ENCODE data around the gene VDR. TPM values are rescaled to one million over a fixed set of nuclear protein-coding genes. Genes with fewer than 3 reads are reported as not detected.

Gene VDR
- total and polyA plus RNA-seq, 2 donors (not counting 1 experiment from before 2014, with no cell fraction given) = 16.2 to 24.4 TPM

- H3K27ac ChIP-seq (ENCODE audit: insufficient read depth, low read length) = no peak overlapping the region
- no peaks in the 10 kb centered on the region for H3K27me3 ChIP-seq (ENCODE audit: control insufficient read depth, insufficient read depth, low read length)
- H4K20me1 ChIP-seq (ENCODE audit: control insufficient read depth, extremely low read depth, insufficient read depth, low read length) = no peaks in the 10 kb centered on the region
- H3K9me3 ChIP-seq (ENCODE audit: control insufficient read depth, insufficient read depth, low read depth, low read length) = no peaks in the 10 kb centered on the region
- TF ChIP-seq CTCF (conservative IDR thresholded peaks at IDR 0.05 in 1 of 2, IDR thresholded peaks at IDR 0.05 in 1 of 2; ENCODE audit: low read depth in 1 of 2, low read length in 2 of 2) (no peak), EZH2 (IDR thresholded peaks at IDR 0.05; ENCODE audit: low read length, missing control alignments) (no peak)
- peaks cover 26% of the 10 kb centered on the region for H3K79me2 ChIP-seq (ENCODE audit: control insufficient read depth, insufficient read depth, low read length)
- peaks cover 3% of the 10 kb centered on the region for H3K36me3 ChIP-seq (ENCODE audit: control insufficient read depth, insufficient read depth, low read length)
- H3K4me3 ChIP-seq (replicated peaks in 1 of 4; ENCODE audit: control extremely low read depth in 1 of 4, insufficient read depth in 1 of 4, low read depth in 3 of 4, low read length in 4 of 4) = no peak overlapping the region
- H3K4me2 ChIP-seq (ENCODE audit: extremely low read depth, insufficient read depth, low read length) = no peak overlapping the region
- H2AFZ ChIP-seq (ENCODE audit: low read length) = no peak overlapping the region
- no peak for DNase-seq (ENCODE audit: low read depth in 2 of 2)
- H3K4me1 ChIP-seq (ENCODE audit: control insufficient read depth, extremely low read depth, insufficient read depth, low read length) = peaks cover 26% of the 10 kb centered on the region
- H3K9ac ChIP-seq (ENCODE audit: insufficient read depth, low read length) = no peak overlapping the region
These were observed 82.4 kb downstream of the VDR start for GRCh38 chr12:47822401-47822800.

- peaks cover 37% of the 10 kb centered on the region for H3K79me2 ChIP-seq (ENCODE audit: control insufficient read depth, insufficient read depth, low read length)
- no peaks in the 10 kb centered on the region for H4K20me1 ChIP-seq (ENCODE audit: control insufficient read depth, extremely low read depth, insufficient read depth, low read length)
- peak overlapping the region; percentile 88 for H3K27ac ChIP-seq (ENCODE audit: insufficient read depth, low read length)
- H3K36me3 ChIP-seq (ENCODE audit: control insufficient read depth, insufficient read depth, low read length) = peaks cover 3% of the 10 kb centered on the region
- no peaks in the 10 kb centered on the region for H3K9me3 ChIP-seq (ENCODE audit: control insufficient read depth, insufficient read depth, low read depth, low read length)
- peak overlapping the region; percentile 29 for H2AFZ ChIP-seq (ENCODE audit: low read length)
- H3K9ac ChIP-seq (ENCODE audit: insufficient read depth, low read length) = no peak overlapping the region
- TF ChIP-seq EZH2 (IDR thresholded peaks at IDR 0.05; ENCODE audit: low read length, missing control alignments) (no peak), CTCF (conservative IDR thresholded peaks at IDR 0.05 in 1 of 2, IDR thresholded peaks at IDR 0.05 in 1 of 2; ENCODE audit: low read depth in 1 of 2, low read length in 2 of 2) (no peak)
- H3K4me2 ChIP-seq (ENCODE audit: extremely low read depth, insufficient read depth, low read length) = peak overlapping the region; percentile 18
- H3K4me1 ChIP-seq (ENCODE audit: control insufficient read depth, extremely low read depth, insufficient read depth, low read length) = peaks cover 30% of the 10 kb centered on the region
- no peaks in the 10 kb centered on the region for H3K27me3 ChIP-seq (ENCODE audit: control insufficient read depth, insufficient read depth, low read length)
- DNase-seq (ENCODE audit: low read depth in 2 of 2) = peak in 1 of 2 donors; percentile 48
- peak overlapping the region in 2 of 4 experiments; percentile 6 to 91 for H3K4me3 ChIP-seq (replicated peaks in 1 of 4; ENCODE audit: control extremely low read depth in 1 of 4, insufficient read depth in 1 of 4, low read depth in 3 of 4, low read length in 4 of 4)
These were observed 83.5 kb downstream of the VDR start for GRCh38 chr12:47821346-47821706.

GRCh38 chr12:47820631-47821345 is 84.0 kb downstream of the VDR start:
- peak overlapping the region; percentile 100 for H3K4me2 ChIP-seq (ENCODE audit: extremely low read depth, insufficient read depth, low read length)
- H3K9me3 ChIP-seq (ENCODE audit: control insufficient read depth, insufficient read depth, low read depth, low read length) = no peaks in the 10 kb centered on the region
- peak overlapping the region; percentile 87 for H3K9ac ChIP-seq (ENCODE audit: insufficient read depth, low read length)
- H3K36me3 ChIP-seq (ENCODE audit: control insufficient read depth, insufficient read depth, low read length) = peaks cover 3% of the 10 kb centered on the region
- H3K4me3 ChIP-seq (replicated peaks in 1 of 4; ENCODE audit: control extremely low read depth in 1 of 4, insufficient read depth in 1 of 4, low read depth in 3 of 4, low read length in 4 of 4) = peak overlapping the region; percentile 87 to 91 (median 90)
- DNase-seq (ENCODE audit: low read depth in 2 of 2) = peak; percentile 95 to 97
- TF ChIP-seq EZH2 (IDR thresholded peaks at IDR 0.05; ENCODE audit: low read length, missing control alignments) = no peak
- no peak for TF ChIP-seq CTCF (conservative IDR thresholded peaks at IDR 0.05 in 1 of 2, IDR thresholded peaks at IDR 0.05 in 1 of 2; ENCODE audit: low read depth in 1 of 2, low read length in 2 of 2)
- no peaks in the 10 kb centered on the region for H4K20me1 ChIP-seq (ENCODE audit: control insufficient read depth, extremely low read depth, insufficient read depth, low read length)
- peaks cover 42% of the 10 kb centered on the region for H3K79me2 ChIP-seq (ENCODE audit: control insufficient read depth, insufficient read depth, low read length)
- H3K27me3 ChIP-seq (ENCODE audit: control insufficient read depth, insufficient read depth, low read length) = no peaks in the 10 kb centered on the region
- H3K4me1 ChIP-seq (ENCODE audit: control insufficient read depth, extremely low read depth, insufficient read depth, low read length) = peaks cover 34% of the 10 kb centered on the region
- peak overlapping the region; percentile 88 for H3K27ac ChIP-seq (ENCODE audit: insufficient read depth, low read length)
- peak overlapping the region; percentile 29 for H2AFZ ChIP-seq (ENCODE audit: low read length)
